Ishikawa (cell line): ENCODE measurements around the gene GIMAP7.

Experiments used
- CEBPB ChIP-seq: IDR thresholded peaks from 2 replicates; pipeline ENCODE4 v1.6.1; 2012
- CREB1 ChIP-seq: IDR thresholded peaks from 2 replicates; pipeline ENCODE4 v1.6.1; 2012; ENCODE audit warnings: low read depth
- EGR1 ChIP-seq: IDR thresholded peaks from 2 replicates; pipeline ENCODE4 v1.6.1; 2012
- EP300 ChIP-seq: IDR thresholded peaks from 2 replicates; pipeline ENCODE4 v1.6.1; 2012; ENCODE audit warnings: borderline replicate concordance
- RAD21 ChIP-seq: IDR thresholded peaks from 2 replicates; pipeline ENCODE4 v1.6.1; 2012; ENCODE audit warnings: low read depth
- TAF1 ChIP-seq: IDR thresholded peaks from 2 replicates; pipeline ENCODE4 v1.6.1; 2012; ENCODE audit warnings: low read depth, mild to moderate bottlenecking
- TF ChIP-seq, protein P1 (sequence below): IDR thresholded peaks from 2 replicates; pipeline ENCODE4 v1.6.1; 2012; ENCODE audit warnings: low read depth, mild to moderate bottlenecking
- TF ChIP-seq, protein P2 (sequence below): IDR thresholded peaks from 2 replicates; pipeline ENCODE4 v1.6.1; 2012

GRCh38 chr7:150516956-150517745 is 2.5 kb downstream of the GIMAP7 start:
- no peak for TF ChIP-seq TAF1
- TF ChIP-seq CREB1 = no peak
- TF ChIP-seq RAD21 = no peak
- no peak for TF ChIP-seq CEBPB
- TF ChIP-seq EP300 = no peak
- TF ChIP-seq, protein P1, sequence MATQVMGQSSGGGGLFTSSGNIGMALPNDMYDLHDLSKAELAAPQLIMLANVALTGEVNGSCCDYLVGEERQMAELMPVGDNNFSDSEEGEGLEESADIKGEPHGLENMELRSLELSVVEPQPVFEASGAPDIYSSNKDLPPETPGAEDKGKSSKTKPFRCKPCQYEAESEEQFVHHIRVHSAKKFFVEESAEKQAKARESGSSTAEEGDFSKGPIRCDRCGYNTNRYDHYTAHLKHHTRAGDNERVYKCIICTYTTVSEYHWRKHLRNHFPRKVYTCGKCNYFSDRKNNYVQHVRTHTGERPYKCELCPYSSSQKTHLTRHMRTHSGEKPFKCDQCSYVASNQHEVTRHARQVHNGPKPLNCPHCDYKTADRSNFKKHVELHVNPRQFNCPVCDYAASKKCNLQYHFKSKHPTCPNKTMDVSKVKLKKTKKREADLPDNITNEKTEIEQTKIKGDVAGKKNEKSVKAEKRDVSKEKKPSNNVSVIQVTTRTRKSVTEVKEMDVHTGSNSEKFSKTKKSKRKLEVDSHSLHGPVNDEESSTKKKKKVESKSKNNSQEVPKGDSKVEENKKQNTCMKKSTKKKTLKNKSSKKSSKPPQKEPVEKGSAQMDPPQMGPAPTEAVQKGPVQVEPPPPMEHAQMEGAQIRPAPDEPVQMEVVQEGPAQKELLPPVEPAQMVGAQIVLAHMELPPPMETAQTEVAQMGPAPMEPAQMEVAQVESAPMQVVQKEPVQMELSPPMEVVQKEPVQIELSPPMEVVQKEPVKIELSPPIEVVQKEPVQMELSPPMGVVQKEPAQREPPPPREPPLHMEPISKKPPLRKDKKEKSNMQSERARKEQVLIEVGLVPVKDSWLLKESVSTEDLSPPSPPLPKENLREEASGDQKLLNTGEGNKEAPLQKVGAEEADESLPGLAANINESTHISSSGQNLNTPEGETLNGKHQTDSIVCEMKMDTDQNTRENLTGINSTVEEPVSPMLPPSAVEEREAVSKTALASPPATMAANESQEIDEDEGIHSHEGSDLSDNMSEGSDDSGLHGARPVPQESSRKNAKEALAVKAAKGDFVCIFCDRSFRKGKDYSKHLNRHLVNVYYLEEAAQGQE = no peak
- TF ChIP-seq, protein P2, sequence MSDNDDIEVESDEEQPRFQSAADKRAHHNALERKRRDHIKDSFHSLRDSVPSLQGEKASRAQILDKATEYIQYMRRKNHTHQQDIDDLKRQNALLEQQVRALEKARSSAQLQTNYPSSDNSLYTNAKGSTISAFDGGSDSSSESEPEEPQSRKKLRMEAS = no peak
- TF ChIP-seq EGR1 = no peak
